HUES6 (cell line): ENCODE measurements around the gene PLEKHB2.
"Not testable (repeated sequence)": the region's sequence is repeated elsewhere in the genome, so short reads cannot be mapped to it uniquely, and the experiment has no call there.

ENCODE experiments used
- H3K27ac ChIP-seq: 2 replicates; pipeline ENCODE4 v1.7.0; 2013; ENCODE audit warnings: low read depth, mild to moderate bottlenecking, low read length, inconsistent platforms
- H3K27me3 ChIP-seq: 2 replicates; pipeline ENCODE4 v1.6.1; 2013; ENCODE audit warnings: low read length; ENCODE audit not compliant: control insufficient read depth, insufficient read depth
- H3K36me3 ChIP-seq: 2 replicates; pipeline ENCODE4 v1.6.1; 2013; ENCODE audit warnings: low read length; ENCODE audit not compliant: control insufficient read depth, insufficient read depth
- H3K4me1 ChIP-seq: 2 replicates; pipeline ENCODE4 v1.6.1; 2013; ENCODE audit warnings: low read length; ENCODE audit not compliant: control insufficient read depth, insufficient read depth
- H3K4me3 ChIP-seq: 2 replicates; pipeline ENCODE4 v1.5.1; 2013; ENCODE audit warnings: low read depth, low read length
- H3K9ac ChIP-seq: one replicate; pipeline ENCODE4 v1.6.1; 2013; ENCODE audit warnings: mild to moderate bottlenecking, low read length
- H3K9me3 ChIP-seq: 2 replicates; pipeline ENCODE4 v1.6.1; 2013; ENCODE audit warnings: low read depth, low read length; ENCODE audit not compliant: control insufficient read depth, insufficient read depth

PLEKHB2 gene

DNA sequence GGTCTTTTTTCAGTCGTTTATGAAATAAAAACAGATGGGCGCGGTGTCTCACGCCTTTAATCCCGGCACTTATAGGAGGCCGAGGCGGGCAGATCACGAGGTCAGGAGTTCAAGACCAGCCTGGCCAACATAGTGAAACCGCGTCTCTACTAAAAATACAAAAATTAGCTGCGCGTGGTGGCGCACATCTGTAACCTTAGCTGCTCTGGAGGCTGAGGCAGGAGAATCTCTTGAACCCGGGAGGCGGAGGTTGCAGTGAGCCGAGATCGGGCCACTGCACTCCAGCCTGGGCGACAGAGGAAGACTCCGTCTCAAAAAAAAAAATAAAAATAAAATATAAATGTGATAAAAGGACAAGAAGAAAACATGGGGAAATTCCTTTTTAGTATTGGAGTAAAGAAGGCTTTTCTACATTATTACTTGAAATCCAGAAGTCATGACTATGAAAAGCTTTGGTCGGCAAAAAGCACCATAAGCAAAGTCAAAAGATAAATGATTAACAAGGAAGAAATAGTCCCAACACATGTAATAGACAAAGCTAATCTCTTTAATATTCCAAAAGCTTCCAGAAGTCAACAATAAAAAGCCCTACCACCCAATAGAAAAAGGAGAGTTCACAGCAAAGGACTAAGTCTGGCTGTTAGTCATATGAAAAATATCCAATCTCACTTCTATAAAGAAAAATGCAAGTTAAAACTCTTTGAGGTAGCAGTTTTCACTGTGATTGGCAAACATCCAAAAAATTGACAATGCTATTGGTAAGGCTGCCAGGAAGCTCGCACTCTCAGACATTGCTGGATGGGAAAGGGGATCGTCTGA is 10.5 kb upstream of the PLEKHB2 start:
- peaks cover 4% of the 10 kb centered on the region; the same call in 1 of the 2 replicates for H3K36me3 ChIP-seq
- H3K4me1 ChIP-seq = no peaks in the 10 kb centered on the region
- H3K9ac ChIP-seq = no peak overlapping the region
- H3K9me3 ChIP-seq = no peaks in the 10 kb centered on the region
- H3K27me3 ChIP-seq = no peaks in the 10 kb centered on the region
- peak overlapping the region; percentile 97; the same call in 1 of the 2 replicates for H3K4me3 ChIP-seq
- no peak overlapping the region for H3K27ac ChIP-seq

DNA sequence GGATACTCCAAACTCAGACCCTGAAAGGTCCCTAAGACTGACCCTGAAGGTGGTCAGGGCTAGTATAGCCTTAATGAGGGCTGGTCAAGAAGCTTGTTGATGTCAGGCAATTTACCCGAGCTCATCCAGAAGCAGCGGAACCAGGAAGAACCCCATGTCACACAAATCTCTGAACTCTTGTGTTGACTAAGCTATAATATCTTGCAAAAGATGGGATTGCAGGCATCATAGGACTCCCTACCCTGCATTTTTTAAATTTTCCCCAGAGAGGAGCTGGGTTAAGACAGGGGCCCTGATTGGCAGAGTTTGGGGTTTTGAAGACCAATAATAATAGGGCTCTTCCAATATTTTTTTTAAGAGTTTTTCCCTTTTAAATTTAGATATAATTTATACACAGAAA is 2.0 kb upstream of the PLEKHB2 start:
- Histone ChIP-seq H3K4me1 (peaks cover 16% of the 10 kb centered on the region), H3K27ac (no peak overlapping the region), H3K36me3 (no peaks in the 10 kb centered on the region), H3K9ac (no peak overlapping the region), H3K9me3 (no peaks in the 10 kb centered on the region), H3K4me3 (no peak overlapping the region), H3K27me3 (no peaks in the 10 kb centered on the region)

DNA sequence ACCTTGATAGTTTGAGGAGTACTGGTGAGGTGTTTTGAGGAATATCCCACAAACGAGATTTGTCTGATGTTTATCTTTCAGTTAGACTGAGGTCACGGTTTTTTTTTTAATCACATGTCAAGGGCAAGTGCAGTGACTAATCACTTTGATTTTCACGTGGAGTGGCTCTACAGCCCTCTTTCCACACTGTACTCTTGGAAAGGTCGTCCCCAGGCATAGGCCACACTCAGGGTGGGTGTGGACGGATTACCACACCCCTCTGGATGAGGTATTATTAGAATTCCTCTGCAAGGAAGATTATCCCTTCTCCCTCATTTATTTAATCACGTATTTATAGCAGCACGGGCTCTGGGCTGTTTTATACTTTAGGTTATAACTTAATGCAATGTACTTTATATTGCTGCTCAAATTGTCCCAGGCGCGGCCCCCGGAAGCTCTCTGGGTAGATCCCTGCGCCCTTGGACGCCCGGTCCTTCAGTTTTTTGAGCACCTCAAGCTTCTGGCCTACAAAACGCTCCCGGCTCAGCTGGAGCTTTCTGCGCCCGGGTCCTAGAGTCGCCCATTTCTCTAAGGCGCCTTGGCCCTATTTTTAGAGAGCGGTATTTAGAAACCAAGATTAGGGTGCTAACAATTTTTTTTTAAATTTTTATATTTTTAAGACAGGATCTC is 515 bp upstream of the PLEKHB2 start:
- Histone ChIP-seq H3K9me3 (no peaks in the 10 kb centered on the region), H3K27ac (peak overlapping the region; percentile 49; the same call in 1 of the 2 replicates), H3K9ac (peak overlapping the region; percentile 66), H3K27me3 (no peaks in the 10 kb centered on the region), H3K4me1 (peaks cover 16% of the 10 kb centered on the region), H3K4me3 (peak overlapping the region; percentile 98), H3K36me3 (no peaks in the 10 kb centered on the region)

DNA sequence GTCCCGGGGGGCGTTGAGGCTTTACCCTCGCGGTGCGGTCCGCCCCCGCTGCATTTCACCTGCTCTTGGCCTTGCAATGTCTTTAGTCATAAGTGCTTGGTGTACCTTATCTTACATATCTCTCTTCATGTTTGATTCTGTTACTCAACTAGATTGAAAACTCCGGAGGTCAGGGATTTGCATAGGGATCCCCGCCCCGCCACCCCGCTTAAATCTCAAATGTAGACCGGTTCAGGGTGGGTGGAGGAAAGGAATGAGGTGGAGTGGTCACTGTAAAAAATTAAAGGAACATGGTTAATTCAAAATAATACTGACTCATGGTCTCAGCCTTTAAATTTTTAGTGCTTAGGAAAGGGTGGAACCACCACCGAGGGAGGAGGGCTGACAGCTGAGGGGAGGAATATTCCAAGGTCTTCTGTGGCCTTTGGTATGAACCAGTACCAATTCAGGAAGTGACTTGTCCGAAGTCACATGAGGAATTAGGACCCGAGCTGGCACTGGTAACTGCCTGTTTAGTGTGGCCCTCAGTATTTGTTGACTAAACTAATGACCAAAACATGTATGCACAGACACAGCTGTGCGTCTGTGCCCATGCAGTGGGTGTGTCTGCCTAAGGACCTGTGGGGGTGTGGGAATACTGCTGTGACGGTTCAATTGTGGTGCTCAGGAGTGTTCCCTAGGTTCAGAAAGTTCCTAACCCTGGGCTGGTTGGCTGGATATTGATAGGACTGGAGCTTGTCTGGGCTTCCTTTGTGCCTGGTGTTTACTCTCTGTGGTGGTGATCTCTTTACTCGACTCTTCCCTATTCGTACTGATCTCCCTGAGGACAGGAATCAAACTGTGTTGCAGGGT is 1.0 kb downstream of the PLEKHB2 start:
- H3K9ac ChIP-seq = peak overlapping the region; percentile 73
- peak overlapping the region; percentile 49; the same call in 1 of the 2 replicates for H3K27ac ChIP-seq
- no peaks in the 10 kb centered on the region for H3K27me3 ChIP-seq
- H3K9me3 ChIP-seq = no peaks in the 10 kb centered on the region
- H3K4me1 ChIP-seq = peaks cover 16% of the 10 kb centered on the region
- no peaks in the 10 kb centered on the region; the same call in 1 of the 2 replicates for H3K36me3 ChIP-seq
- peak overlapping the region; percentile 98 for H3K4me3 ChIP-seq

DNA sequence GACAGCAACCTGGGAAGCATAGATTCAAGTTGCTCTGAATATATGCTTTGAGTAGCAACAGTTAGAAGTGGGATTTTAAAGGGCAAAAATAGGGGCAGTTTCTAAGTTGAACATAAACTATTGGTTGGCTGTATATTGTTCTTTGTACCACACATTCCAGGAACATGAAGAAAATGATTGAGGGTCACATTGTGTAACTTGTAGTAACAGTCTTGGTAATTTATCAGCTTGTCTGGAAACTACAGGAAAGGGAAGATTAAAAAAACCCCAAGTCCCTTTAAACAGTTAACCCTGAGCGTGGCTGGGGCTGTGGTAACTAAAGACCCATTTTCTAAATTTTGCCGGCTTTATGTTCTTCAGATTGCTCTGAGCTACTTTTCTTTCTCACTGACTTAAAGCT is 7.4 kb downstream of the PLEKHB2 start:
- Histone ChIP-seq H3K9ac (no peak overlapping the region), H3K9me3 (peaks cover 2% of the 10 kb centered on the region; the same call in 1 of the 2 replicates), H3K36me3 (peaks cover 17% of the 10 kb centered on the region), H3K27ac (no peak overlapping the region), H3K4me3 (no peak overlapping the region), H3K4me1 (peaks cover 25% of the 10 kb centered on the region), H3K27me3 (no peaks in the 10 kb centered on the region)

DNA sequence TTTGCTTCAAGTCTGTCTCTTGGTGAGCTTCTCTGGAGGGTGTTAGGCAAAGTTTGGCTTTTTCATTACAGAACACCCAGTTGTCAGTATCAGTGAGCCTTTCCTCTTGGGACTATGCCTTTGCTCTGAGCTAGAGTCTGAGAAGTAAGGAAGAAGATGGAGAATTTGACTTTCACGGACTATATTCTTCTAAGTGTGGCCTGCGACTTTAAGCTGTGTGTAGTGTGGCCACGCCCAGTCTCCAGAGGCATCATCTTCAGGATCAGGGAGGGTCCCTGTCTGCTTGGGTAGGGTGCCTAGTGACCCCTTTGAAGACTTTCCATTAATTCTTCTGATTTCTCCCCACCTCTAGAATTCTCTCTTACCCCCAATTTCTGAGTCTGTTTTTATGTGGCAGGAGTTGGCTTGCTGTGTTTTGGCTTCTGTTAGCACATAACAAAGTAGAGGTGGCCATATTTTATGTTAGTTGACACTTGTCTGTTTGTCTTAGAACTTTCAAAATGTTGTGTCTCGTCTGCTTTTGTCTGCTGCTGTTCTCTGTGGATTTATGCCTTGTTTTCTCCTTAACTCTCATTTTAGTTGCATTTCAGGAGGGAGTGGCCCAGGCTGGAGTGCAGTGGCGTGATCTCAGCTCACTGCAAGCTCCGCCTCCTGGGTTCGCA is 8.6 kb downstream of the PLEKHB2 start:
- H3K4me1 ChIP-seq = peaks cover 25% of the 10 kb centered on the region
- no peak overlapping the region for H3K9ac ChIP-seq
- no peaks in the 10 kb centered on the region for H3K27me3 ChIP-seq
- H3K9me3 ChIP-seq = peaks cover 2% of the 10 kb centered on the region; the same call in 1 of the 2 replicates
- H3K27ac ChIP-seq = no peak overlapping the region
- peaks cover 17% of the 10 kb centered on the region for H3K36me3 ChIP-seq
- H3K4me3 ChIP-seq = no peak overlapping the region

DNA sequence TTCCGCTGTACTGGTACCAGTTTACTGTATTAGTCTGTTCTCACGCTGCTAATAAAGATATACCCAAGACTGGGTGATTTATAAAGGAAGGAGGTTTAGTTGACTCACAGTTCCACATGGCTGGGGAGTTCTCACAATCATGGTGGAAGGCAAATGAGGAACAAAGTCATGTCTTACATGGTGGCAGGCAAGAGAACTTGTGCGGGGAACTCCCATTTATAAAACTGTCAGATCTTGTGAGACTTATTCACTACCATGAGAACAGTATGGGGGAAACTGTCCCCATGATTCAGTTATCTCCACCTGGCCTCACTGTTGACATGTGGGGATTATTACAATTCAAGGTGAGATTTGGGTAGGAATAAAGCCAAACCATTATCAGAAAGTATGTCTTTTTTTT is 9.8 kb downstream of the PLEKHB2 start:
- H3K9ac ChIP-seq, H3K9me3 ChIP-seq, H3K27me3 ChIP-seq, H3K4me3 ChIP-seq, H3K27ac ChIP-seq: not testable (repeated sequence)
- Histone ChIP-seq H3K4me1 (peaks cover 25% of the 10 kb centered on the region), H3K36me3 (peaks cover 17% of the 10 kb centered on the region)

DNA sequence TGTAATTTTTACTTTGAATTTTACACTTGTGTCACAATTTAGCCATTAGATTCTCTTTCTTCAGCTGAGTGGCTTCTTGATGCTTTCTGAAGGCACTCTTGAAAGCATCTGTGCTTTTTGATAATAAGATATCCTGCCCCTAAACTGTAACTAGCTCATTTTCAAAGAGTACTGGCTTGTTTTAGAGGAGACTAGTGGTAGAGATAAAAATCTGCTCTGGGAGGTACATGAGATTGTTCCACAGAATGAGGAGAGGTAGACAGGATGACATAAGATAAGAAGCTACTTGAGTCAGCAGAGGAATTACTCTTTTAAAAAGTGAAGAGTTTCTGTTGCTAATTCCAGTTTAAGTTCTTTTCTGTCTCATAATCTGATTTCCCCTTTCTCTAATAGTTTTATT is 10.6 kb downstream of the PLEKHB2 start:
- Histone ChIP-seq H3K27me3 (no peaks in the 10 kb centered on the region), H3K4me1 (peaks cover 25% of the 10 kb centered on the region), H3K4me3 (no peak overlapping the region), H3K9ac (no peak overlapping the region), H3K27ac (no peak overlapping the region), H3K9me3 (peaks cover 2% of the 10 kb centered on the region; the same call in 1 of the 2 replicates), H3K36me3 (peaks cover 21% of the 10 kb centered on the region)

DNA sequence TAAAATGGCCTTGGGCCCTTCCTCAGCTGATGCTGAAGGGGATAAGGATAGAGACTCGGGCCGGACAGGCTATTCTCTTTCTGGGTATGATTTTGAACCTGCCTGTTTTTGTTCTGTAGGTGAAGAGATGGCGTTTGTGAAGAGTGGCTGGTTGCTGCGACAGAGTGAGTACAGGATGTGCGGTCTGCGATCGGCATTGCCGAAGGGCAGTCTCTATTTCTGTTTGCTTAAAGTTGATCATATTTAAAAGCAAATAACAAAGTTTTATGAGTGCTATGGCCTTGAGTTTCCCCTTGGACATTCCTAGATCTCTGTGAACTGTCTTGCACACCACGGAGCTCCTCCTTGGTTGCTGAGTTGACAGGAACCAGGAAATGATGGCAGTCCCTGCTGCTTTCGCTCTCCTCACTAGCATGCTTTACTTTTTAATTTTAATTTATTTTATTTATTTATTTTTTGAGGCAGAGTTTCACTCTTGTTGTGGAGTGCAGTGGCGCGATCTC is 15.7 kb downstream of the PLEKHB2 start:
- Histone ChIP-seq H3K27me3 (no peaks in the 10 kb centered on the region), H3K36me3 (peaks cover 41% of the 10 kb centered on the region)

DNA sequence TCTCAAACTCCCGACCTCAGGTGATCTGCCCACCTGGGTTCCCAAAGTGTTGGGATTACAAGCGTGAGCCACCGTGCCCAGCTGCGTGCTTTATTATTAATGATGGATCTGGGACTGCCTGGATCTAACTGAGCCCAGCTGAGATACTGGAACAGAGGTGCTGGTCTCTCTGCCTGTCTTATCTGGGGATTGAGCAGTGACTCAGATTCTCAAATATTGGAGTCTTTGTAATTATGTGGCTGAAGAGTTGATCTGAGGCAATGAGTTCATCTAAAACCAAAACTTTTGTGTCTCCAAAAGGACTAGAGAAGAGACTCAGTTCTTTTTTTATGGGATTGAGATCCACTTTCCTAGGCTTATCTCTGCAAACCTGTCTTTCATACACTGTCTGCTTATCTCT is 16.3 kb downstream of the PLEKHB2 start:
- Histone ChIP-seq H3K4me3 (no peak overlapping the region), H3K9me3 (no peaks in the 10 kb centered on the region), H3K27ac (no peak overlapping the region), H3K9ac (no peak overlapping the region), H3K36me3 (peaks cover 42% of the 10 kb centered on the region), H3K4me1 (no peaks in the 10 kb centered on the region), H3K27me3 (no peaks in the 10 kb centered on the region)

More for the DNA sequence above, 15.7 kb downstream of the PLEKHB2 start:
- no peak overlapping the region for H3K9ac ChIP-seq
- no peaks in the 10 kb centered on the region for H3K4me1 ChIP-seq
- no peak overlapping the region for H3K27ac ChIP-seq
- H3K4me3 ChIP-seq = no peak overlapping the region
- no peaks in the 10 kb centered on the region for H3K9me3 ChIP-seq
